Sigmoid colon (tissue), 7 donors: Measurements from ENCODE around the gene FANCC. TPM values are rescaled to one million over a fixed set of nuclear protein-coding genes. Genes with fewer than 3 reads are reported as not detected.
A peak's percentile ranks its signal among the peaks of the same experiment; 100 is the strongest.

ENCODE experiments used
- DNase-seq: peaks from one replicate; pipeline ENCODE4 v3.0.0-alpha.2; 2019
- H3K27ac ChIP-seq, 4 donors: fragments of 200-600 bp; sonication (generic); one replicate each; pipeline ENCODE4 v1.5.1; 2016 to 2019; ENCODE audit warnings: mild to moderate bottlenecking in 1 of 4
- H3K27me3 ChIP-seq, 3 donors: fragments of 200-600 bp; sonication (generic); one replicate each; pipeline ENCODE4 v1.5.1; 2019; ENCODE audit warnings: mild to moderate bottlenecking in 1 of 3
- H3K36me3 ChIP-seq, 4 donors: fragments of 200-600 bp; sonication (generic); one replicate each; pipeline ENCODE4 v1.5.1; 2016 to 2019
- H3K4me1 ChIP-seq, 4 donors: fragments of 200-600 bp; sonication (generic); one replicate each; pipeline ENCODE4 v1.5.1; 2017 to 2019
- H3K4me3 ChIP-seq, 4 donors: fragments of 200-600 bp; sonication (generic); one replicate each; pipeline ENCODE4 v1.5.1; 2017 to 2019; ENCODE audit warnings: mild to moderate bottlenecking in 2 of 4, moderate library complexity in 1 of 4
- H3K9me3 ChIP-seq, 4 donors: fragments of 200-600 bp in 3 of 4; sonication (generic) in 3 of 4; one replicate each; pipeline versions ENCODE4 v1.5.1 to v1.6.1; 2013 to 2019
- CTCF ChIP-seq, 4 experiments: fragments of 450-650 bp in 3 of 4; fragments of 200-600 bp in 1 of 4; IDR thresholded peaks; one replicate each; pipeline ENCODE4 v1.5.1; 2016 to 2019; ENCODE audit warnings: antibody characterized with exemption in 4 of 4, mild to moderate bottlenecking in 3 of 4, moderate library complexity in 2 of 4
- EP300 ChIP-seq, 4 donors: sonication (generic); formaldehyde crosslinking; IDR thresholded peaks; one replicate each; pipeline ENCODE4 v1.6.1; 2017; ENCODE audit warnings: antibody characterized with exemption in 4 of 4
- POLR2A ChIP-seq, 2 donors: fragments of 450-650 bp; IDR thresholded peaks; one replicate each; pipeline ENCODE4 v1.6.1; 2016; ENCODE audit warnings: antibody characterized with exemption in 2 of 2, mild to moderate bottlenecking in 2 of 2, moderate library complexity in 2 of 2
- POLR2AphosphoS5 ChIP-seq, 4 donors: sonication (generic); formaldehyde crosslinking; IDR thresholded peaks; one replicate each; pipeline ENCODE4 v1.6.1; 2017; ENCODE audit warnings: antibody characterized with exemption in 4 of 4
- WGBS, 2 donors: extraction: QIAGEN DNeasy Blood & Tissue Kit; methylation state at CpG; one replicate each; pipeline ENCODE4 v1.1.7; 2013; 5-methylcytosine and 5-hydroxymethylcytosine counted together
- intact Hi-C: fragments of 100-400 bp; cut with DNase I; formaldehyde crosslinking; loops from one replicate; pipeline ENCODE4 v1.15.1; 2023
- polyA plus RNA-seq, 3 donors: library from polyadenylated mRNA; stranded (reverse); fragments of 200-250 nt; gene quantifications; one replicate each; pipeline ENCODE4 v1.2.3, GENCODE V29; 2013
- total RNA-seq, 4 donors: library from RNA; depleted of rRNA; stranded (reverse); fragments of >200 nt; gene quantifications; one replicate each; pipeline ENCODE4 v1.1.0, GENCODE V29; 2016
- donor health status: healthy with polysubstance abuse.
- donor health status: Bipolar disorder and iron deficiency.
- donor health status: healthy.

FANCC gene
- total and polyA plus RNA-seq, 7 donors, result 2.4 to 10.6 (median 5.3) TPM

GRCh38 chr9:95185956-95186355 is 131.6 kb downstream of the FANCC start:
- H3K27me3 ChIP-seq, result no peaks in the 10 kb centered on the region
- no peaks in the 10 kb centered on the region for H3K9me3 ChIP-seq
- TF ChIP-seq EP300 (IDR thresholded peaks at IDR 0.05), result no peak
- no peak for TF ChIP-seq POLR2A (IDR thresholded peaks at IDR 0.05)
- TF ChIP-seq CTCF (IDR thresholded peaks at IDR 0.05), result no peak
- TF ChIP-seq POLR2AphosphoS5 (IDR thresholded peaks at IDR 0.05), result no peak
- no peaks in the 10 kb centered on the region for H3K36me3 ChIP-seq
- 96 to 99% methylated on average over 2 of the region's 2 CpGs for WGBS, 2 donors
- no peak for DNase-seq
- intact Hi-C loops, result no loop called here
- H3K4me3 ChIP-seq, result no peak overlapping the region
- H3K27ac ChIP-seq, result peak overlapping the region in 1 of 4 donors; percentile 36
- H3K4me1 ChIP-seq, result peaks cover 0 to 25% (median 16%) of the 10 kb centered on the region in 4 donors

GRCh38 chr9:95182854-95183563 is 134.5 kb downstream of the FANCC start:
- Histone ChIP-seq H3K4me3 (no peak overlapping the region), H3K36me3 (no peaks in the 10 kb centered on the region), H3K4me1 (no peaks in the 10 kb centered on the region), H3K27me3 (no peaks in the 10 kb centered on the region), H3K27ac (no peak overlapping the region), H3K9me3 (no peaks in the 10 kb centered on the region)
- WGBS, 2 donors, result 91 to 95% methylated on average over 11 of the region's 11 CpGs
- DNase-seq, result no peak
- intact Hi-C loops, result no loop called here
- no peak for TF ChIP-seq EP300 (IDR thresholded peaks at IDR 0.05)
- no peak for TF ChIP-seq CTCF (IDR thresholded peaks at IDR 0.05)
- TF ChIP-seq POLR2A (IDR thresholded peaks at IDR 0.05), result no peak
- no peak for TF ChIP-seq POLR2AphosphoS5 (IDR thresholded peaks at IDR 0.05)

- TF ChIP-seq POLR2AphosphoS5 (IDR thresholded peaks at IDR 0.05) (no peak), EP300 (IDR thresholded peaks at IDR 0.05) (no peak), CTCF (IDR thresholded peaks at IDR 0.05) (no peak), POLR2A (IDR thresholded peaks at IDR 0.05) (no peak)
- H3K27me3 ChIP-seq, result no peaks in the 10 kb centered on the region
- DNase-seq, result no peak
- H3K4me3 ChIP-seq, result no peak overlapping the region
- intact Hi-C loops, result no loop called here
- H3K9me3 ChIP-seq, result no peaks in the 10 kb centered on the region
- H3K27ac ChIP-seq, result no peak overlapping the region
- whole genome bisulfite sequencing, 2 donors, result 89 to 94% methylated on average over 4 of the region's 4 CpGs
- no peaks in the 10 kb centered on the region for H3K36me3 ChIP-seq
- no peaks in the 10 kb centered on the region for H3K4me1 ChIP-seq
Measured at GRCh38 chr9:95181835-95182234, 135.7 kb downstream of the FANCC start.

- TF ChIP-seq POLR2A (IDR thresholded peaks at IDR 0.05) (no peak), CTCF (IDR thresholded peaks at IDR 0.05) (peak in 1 of 4 experiments; percentile 40)
- Histone ChIP-seq H3K4me3 (no peak overlapping the region), H3K36me3 (no peaks in the 10 kb centered on the region), H3K27ac (no peak overlapping the region), H3K4me1 (no peaks in the 10 kb centered on the region), H3K9me3 (no peaks in the 10 kb centered on the region), H3K27me3 (no peaks in the 10 kb centered on the region)
- 67 to 76% methylated on average over 3 of the region's 3 CpGs for WGBS, 2 donors
- intact Hi-C loops, result no loop called here
- no peak for DNase-seq
Measured at GRCh38 chr9:95181226-95181818, 136.2 kb downstream of the FANCC start.
